GM06990 (cell line): ENCODE results near the gene HECW1.

ENCODE experiments used
- DNase-seq: peaks from one replicate; pipeline ENCODE4 v3.0.0-alpha.2; 2011; ENCODE audit not compliant: insufficient read length; ENCODE audit errors: extremely low read depth
- H3K27me3 ChIP-seq: replicated peaks from 2 replicates; pipeline ENCODE4 v1.6.0; 2011; ENCODE audit warnings: low read length; ENCODE audit not compliant: control insufficient read depth, insufficient read depth
- H3K36me3 ChIP-seq: 2 replicates; pipeline ENCODE4 v1.5.1; 2011; ENCODE audit warnings: low read length; ENCODE audit not compliant: control insufficient read depth, insufficient read depth
- H3K4me3 ChIP-seq: replicated peaks from 2 replicates; pipeline ENCODE4 v1.5.1; 2011; ENCODE audit warnings: low read depth, mild to moderate bottlenecking, control low read depth, low read length
- CTCF ChIP-seq: IDR thresholded peaks from 2 replicates; pipeline ENCODE4 v1.5.1; 2011; ENCODE audit warnings: low read length, control low read depth, mild to moderate bottlenecking, inconsistent platforms; ENCODE audit not compliant: insufficient read depth, poor library complexity, severe bottlenecking

The HECW1 gene

GRCh38 chr7:43559171-43559945 is 446.9 kb downstream of the HECW1 start:
- no peak for TF ChIP-seq CTCF
- Histone ChIP-seq H3K36me3 (no peaks in the 10 kb centered on the region), H3K27me3 (no peaks in the 10 kb centered on the region; the same call in 1 of the 2 replicates), H3K4me3 (no peak overlapping the region)
- DNase-seq = no peak

DNA sequence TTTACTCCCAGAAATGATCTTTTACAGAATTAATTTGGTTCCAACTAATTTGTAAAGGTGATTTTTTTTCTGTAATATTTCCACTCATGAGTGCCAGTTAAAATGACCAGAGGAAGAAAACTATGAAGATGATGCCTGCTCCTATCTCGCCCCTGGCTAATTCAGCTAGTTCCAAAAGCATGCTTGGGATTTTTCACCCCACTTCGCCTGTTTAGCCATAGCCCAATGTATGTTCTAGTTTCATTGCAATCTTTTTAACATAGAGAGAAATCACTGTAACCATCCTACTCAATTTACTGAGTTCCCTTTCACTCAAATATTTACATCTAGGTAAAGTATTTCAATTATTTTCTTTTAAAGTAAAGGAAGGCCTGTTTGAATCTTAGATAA is 447.5 kb downstream of the HECW1 start:
- Histone ChIP-seq H3K27me3 (no peaks in the 10 kb centered on the region; the same call in 1 of the 2 replicates), H3K36me3 (no peaks in the 10 kb centered on the region), H3K4me3 (no peak overlapping the region)
- no peak for TF ChIP-seq CTCF
- DNase-seq = no peak

DNA sequence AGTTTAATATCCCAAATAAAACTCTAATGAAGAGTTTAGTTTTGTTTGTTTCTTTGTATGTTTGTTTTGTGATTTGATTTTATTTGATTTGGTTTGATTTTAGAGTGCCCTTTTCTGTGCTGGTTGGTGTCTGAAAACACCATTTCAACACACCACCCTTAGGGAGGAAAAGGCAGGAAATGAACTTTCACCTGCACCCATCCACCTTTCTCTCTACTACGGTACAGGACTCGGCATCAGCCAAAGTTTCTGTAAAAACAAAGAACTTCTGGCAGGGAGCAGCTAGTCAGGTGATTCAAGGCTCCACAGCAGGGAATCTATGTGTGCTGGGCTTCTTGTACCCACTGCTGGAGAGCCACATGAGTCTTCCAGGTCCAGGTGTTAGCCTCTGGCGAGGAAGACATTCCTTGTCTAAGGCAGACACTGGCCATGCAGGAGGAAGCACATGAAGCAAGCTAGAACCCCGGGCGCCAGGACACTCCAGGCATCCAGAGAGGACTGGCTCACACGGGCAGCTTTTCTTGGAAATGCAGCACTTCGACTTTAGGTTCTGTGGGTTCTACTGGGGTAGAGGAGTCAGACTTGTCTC is 448.4 kb downstream of the HECW1 start:
- no peak for DNase-seq
- H3K36me3 ChIP-seq = no peaks in the 10 kb centered on the region
- H3K4me3 ChIP-seq = no peak overlapping the region
- no peak for TF ChIP-seq CTCF
- H3K27me3 ChIP-seq = no peaks in the 10 kb centered on the region; the same call in 1 of the 2 replicates

DNA sequence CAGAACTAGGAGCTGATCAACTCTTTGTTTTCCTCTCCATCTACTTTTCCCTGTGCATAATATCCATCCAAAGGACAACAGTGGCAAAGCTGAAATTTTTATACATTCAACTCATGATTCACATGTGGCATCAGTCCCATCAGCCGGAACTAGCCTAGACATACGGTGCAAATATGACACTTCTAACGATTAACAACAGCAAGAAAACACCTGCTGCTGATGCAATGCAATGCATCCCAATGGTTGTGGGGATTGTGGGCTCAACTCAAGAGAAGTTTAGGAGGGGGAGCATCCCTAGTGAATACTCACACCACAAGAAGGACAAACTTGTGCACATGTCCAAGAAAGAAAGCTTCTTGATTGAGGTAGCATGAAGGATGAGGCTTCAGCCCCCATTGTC is 449.9 kb downstream of the HECW1 start:
- H3K27me3 ChIP-seq = no peaks in the 10 kb centered on the region; the same call in 1 of the 2 replicates
- no peak for DNase-seq
- no peaks in the 10 kb centered on the region for H3K36me3 ChIP-seq
- no peak overlapping the region for H3K4me3 ChIP-seq
- TF ChIP-seq CTCF = no peak

DNA sequence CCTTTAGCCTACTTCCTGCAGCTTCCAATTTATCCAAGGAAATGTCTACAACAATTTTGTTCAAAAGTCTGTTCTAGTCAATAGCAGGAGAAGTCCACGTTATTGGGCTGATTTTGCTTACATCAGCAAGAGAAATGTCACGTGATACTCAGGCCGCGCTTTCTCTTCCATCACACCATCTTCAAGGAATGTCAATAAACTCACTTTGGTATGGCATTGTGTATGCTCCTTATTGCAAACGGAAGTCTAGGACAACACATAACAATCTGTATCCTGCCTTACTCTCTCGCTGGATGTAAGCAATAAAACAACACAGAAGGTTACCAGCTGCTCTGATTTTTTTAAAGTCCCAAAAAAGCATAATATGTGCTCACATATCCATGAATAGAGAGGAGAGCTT is 453.3 kb downstream of the HECW1 start:
- H3K36me3 ChIP-seq = no peaks in the 10 kb centered on the region
- DNase-seq = no peak
- H3K27me3 ChIP-seq = no peaks in the 10 kb centered on the region; the same call in 1 of the 2 replicates
- no peak for TF ChIP-seq CTCF
- H3K4me3 ChIP-seq = no peak overlapping the region
